OCI-M1 (cell line): Measurements from ENCODE around the gene DENND11.
"Not testable (repeated sequence)": the region's sequence is repeated elsewhere in the genome, so short reads cannot be mapped to it uniquely, and the experiment has no call there.

Experiments used
- DNase-seq: peaks from one replicate; lab custom pipeline; 2025; lab: John Stamatoyannopoulos, UW

The DENND11 gene

DNA sequence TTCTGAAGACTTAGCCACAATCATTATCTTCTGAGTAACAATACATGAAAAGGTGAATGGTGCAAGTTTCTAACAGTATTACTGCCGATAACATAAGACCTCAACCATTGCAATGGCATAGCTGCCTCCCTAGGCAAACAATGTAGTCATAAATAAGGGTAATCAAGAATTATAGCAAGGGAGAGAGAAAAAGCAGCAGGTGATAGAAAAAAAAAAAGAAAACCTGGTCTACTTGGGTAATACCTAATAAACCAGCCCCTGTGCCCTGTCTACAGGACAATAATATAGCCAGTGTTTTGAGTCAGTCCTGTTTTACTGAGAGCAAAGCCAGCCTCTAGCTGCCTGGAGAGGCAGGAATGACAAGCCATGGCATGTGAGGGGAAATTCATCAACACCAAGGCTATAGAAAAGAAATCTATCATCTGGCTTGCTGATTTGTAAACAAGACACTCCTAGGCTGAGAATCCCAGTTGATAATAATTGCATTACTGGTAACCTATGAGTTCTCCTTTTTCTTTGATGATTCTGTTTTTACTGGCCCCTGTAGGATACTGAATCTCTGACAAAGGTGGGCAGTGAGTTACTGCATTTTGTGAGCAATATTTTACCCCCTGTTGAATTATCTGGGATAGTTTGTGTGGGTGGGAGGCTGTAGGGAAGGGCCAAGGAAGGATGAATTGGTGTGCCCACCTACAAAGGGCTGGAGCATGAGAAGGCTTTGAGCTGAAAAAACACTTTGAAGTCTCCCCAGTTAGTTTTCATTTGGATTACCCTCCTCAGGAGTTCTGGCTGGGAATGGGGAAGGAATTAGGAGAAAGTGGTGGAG is 4.5 kb upstream of the DENND11 start:
- DNase-seq: no peak

DNA sequence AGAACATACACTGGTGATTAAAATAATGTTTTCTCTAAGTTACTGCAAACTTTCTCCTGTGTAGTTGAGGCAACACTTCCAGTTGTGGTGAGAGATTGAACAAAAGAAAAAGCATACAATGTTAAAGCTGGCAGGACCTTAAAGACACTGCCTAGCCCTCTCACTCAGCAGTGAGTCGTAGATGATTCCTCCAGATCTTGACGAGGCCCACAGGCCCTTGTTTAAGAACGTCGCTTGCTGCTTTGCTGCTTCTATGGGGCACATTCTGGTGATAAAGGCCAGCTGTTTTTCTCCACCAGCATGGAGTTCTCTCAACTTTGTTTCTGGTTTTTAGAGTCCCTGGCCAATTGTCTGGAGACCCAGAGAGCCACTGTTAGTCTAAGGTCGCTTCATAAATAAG is 2.8 kb upstream of the DENND11 start:
- DNase-seq: no peak

DNA sequence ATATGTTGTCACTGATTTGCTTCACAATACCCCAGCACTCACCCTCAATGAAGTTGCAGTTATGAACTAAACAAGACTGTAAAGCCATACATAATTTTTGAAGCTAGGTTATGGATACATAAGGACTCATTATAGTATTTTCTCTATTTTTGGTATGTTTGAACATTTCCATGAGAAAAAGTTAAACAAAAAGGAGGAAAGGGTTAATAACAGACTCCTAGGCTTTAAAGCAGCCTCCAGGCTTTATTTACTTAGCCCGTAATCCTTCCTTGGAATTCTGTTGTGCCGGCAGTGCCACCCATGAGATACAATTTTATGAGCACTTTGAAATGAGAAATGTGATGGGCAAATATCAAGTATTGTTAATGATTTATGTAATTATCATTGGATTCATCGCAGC is 2.1 kb upstream of the DENND11 start:
- no peak for DNase-seq

GRCh38 chr7:141702892-141703291 is 926 bp upstream of the DENND11 start:
- DNase-seq: no peak

GRCh38 chr7:141701489-141702046 is 398 bp downstream of the DENND11 start:
- peak; percentile 2 for DNase-seq

- no peak for DNase-seq
Measured at GRCh38 chr7:141700848-141701371, 1.1 kb downstream of the DENND11 start.

DNA sequence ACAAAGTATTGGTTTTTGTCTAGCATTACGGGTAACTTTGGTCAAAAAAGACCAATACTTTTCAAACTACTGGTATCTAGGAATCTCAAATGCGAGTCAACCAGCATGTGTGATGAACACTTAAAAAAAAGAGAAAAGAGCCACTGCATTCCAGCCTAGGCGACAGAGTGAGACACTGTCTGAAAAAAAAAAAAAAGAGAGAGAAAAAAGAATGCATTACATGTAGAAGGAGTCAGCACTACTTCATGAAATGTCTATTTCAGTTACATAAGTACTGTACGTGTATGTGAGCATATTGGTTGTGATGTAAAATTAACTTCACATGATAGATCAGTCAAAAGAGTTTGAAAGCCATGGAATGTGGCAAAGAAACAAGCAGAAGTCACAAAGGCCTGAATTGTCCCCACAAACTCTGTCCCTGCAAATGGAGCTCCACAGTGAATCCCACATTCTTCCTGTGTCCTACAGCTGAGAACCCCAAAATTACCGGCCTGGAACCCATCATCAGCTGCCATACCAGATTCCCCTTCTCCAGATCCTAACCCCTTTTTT is 1.6 kb downstream of the DENND11 start:
- DNase-seq: no peak

DNA sequence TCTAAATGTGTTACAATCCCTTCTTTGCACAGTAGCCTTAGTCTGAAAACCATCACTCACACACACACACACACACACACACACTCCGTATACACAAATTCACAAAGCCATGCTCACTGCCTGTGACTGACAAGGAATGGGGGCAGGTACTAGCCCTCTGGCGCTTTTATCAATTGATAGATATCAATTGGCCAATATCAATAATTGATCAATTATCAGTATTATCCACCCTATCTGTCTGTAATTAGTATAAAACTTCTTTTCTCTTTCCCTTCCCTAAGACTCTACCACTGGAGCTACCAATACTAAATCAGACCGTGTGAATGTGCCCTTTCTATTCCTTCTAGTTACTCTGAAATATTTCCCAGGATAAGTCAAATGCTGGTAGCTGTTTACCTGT is 2.1 kb downstream of the DENND11 start:
- no peak for DNase-seq

GRCh38 chr7:141698247-141699015 is 3.5 kb downstream of the DENND11 start:
- peak; percentile 19 for DNase-seq

DNA sequence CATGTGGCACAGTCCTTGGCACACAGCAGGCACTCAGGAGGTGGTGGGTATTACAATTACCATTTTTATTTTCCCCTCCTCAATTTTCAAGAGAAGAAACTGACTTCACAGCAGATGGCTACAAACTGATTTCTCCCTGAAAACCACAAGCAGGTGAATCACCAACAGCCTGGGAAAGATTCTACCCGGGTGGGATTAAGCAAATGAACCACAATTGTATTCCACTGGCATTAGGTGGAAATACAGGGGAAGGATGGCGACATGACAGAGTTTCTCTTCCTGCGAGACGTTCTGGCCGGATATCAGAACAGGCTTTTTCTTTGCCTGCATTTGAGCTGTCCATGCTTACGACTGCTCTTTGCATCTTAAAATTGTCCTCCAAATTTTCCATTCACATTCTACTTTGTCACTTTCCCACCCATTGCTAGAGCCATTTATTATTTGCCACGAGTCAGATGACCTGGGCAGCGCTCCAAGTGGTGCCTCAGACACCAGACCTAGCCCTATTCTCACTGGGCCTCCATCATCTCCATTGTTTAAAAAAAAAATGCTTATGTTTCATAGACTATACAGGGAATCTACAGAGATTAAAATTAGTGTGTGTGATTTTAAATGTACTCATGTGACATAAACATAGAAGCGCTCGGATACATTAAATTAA is 4.6 kb downstream of the DENND11 start:
- DNase-seq: no peak

DNA sequence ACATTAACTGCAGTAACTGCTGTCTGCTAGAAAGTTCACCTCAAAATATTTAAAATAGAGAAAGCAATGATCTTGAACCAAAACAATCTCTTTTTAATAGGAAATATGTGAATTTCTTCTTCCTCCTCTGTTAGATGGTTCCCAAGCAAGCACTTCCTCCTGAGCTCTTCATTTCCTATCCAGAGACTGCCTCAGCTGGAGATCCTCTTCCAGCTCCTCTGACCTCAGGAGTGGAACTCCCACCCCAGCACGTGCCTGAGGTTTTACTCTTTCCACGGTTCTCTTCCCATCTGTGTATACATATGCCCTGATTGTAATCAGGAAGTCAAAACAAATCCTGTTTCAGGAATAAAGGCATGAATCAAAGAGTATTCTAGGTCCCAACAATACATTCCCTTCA is 5.6 kb downstream of the DENND11 start:
- no peak for DNase-seq

DNA sequence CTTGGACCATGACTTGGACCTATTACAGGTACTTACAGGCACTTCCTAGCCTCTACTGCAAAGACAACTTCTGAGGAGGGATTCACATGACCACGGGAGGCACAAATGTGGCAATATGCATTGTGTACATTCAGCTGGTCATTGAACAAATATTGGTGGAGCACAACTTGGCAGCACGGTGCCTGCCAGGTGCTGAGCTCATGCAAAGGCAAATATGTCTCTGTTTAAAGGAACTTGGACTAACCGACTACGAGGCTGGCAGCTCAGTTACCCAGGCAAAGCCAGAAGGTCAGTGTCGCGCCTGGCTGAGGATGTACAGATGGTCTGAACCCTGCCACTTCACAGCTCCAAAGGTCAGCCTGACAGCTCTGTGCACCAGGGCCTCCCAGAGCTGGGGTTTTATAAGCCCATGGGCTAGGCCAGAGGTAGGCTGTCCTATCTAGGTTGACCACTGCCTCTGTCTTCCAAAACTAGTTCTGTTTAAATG is 6.1 kb downstream of the DENND11 start:
- DNase-seq: no peak

DNA sequence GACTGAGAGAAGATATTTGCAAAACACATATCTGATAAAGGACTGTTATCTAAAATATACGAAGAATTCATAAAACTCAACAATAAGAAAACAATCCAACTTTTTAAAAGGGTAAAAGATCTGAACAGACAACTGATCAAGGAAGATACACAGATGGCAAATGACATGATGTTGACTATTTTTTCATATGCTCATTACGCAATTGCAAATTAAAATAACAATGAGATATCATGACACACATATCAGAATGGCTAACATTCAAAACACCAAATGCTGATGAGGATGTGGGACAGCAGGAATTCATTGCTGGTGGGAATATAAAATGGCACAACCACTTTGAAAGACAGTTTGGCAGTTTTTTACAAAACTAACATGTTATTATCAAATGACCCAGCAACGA is 8.9 kb downstream of the DENND11 start:
- DNase-seq: no peak

GRCh38 chr7:141691961-141692360 is 10.0 kb downstream of the DENND11 start:
- no peak for DNase-seq

DNA sequence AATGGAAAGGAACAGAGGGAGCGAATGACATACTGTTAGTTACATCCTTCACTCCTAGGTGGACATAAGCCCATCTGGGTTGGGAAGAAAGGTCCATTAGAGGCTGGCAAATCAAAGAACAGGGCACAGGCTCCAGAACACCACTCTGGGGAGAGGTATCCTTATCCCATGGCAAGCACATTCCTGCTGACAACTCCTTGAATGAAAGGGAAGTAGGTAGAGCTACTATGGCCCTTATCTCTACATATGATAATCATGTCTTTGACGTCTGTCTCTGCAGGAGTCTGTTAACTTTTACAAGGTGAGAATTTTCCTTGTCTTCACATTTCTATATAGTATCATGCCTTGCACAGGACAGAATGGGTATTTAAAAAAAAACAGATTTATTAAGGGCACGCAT is 10.4 kb downstream of the DENND11 start:
- DNase-seq: no peak

- not testable (repeated sequence) for DNase-seq
Measured at GRCh38 chr7:141689072-141689825, 12.7 kb downstream of the DENND11 start.

- no peak for DNase-seq
Measured at GRCh38 chr7:141688043-141688442, 13.9 kb downstream of the DENND11 start.

- no peak for DNase-seq
Measured at GRCh38 chr7:141686670-141687069, 15.3 kb downstream of the DENND11 start.

GRCh38 chr7:141686074-141686473 is 15.9 kb downstream of the DENND11 start:
- DNase-seq: no peak

- DNase-seq: no peak
Measured at GRCh38 chr7:141685285-141686023, 16.5 kb downstream of the DENND11 start.
